Lung (tissue), 12 donors: Measurements from ENCODE around the gene GRID2. TPM values are rescaled to one million over a fixed set of nuclear protein-coding genes. Genes with fewer than 3 reads are reported as not detected.

Experiments used
- ATAC-seq: fragments of 200-7000 bp; cut with Tn5 transposase; one replicate; pipeline ENCODE4 v1.9.1; 2020; ENCODE audit warnings: moderate number of reproducible peaks; ENCODE audit not compliant: insufficient read depth, low FRiP score
- DNase-seq, 3 donors: peaks; one replicate each; pipeline ENCODE4 v3.0.0-alpha.2; 2013 to 2017
- H3K27ac ChIP-seq, 2 donors: one replicate each; pipeline ENCODE4 v1.5.1; 2013; ENCODE audit warnings: mild to moderate bottlenecking in 2 of 2, moderate library complexity in 2 of 2, control low read depth in 1 of 2, inconsistent platforms in 1 of 2, low read depth in 1 of 2, low read length in 1 of 2
- H3K27me3 ChIP-seq, 3 donors: one replicate each; pipeline ENCODE4 v1.5.1; 2013; ENCODE audit warnings: low read length in 2 of 3; ENCODE audit not compliant: control insufficient read depth in 3 of 3, insufficient read depth in 3 of 3
- H3K36me3 ChIP-seq, 4 donors: one replicate each; pipeline ENCODE4 v1.5.1; 2013; ENCODE audit warnings: low read length in 4 of 4, mild to moderate bottlenecking in 1 of 4, moderate library complexity in 1 of 4; ENCODE audit not compliant: control insufficient read depth in 4 of 4, insufficient read depth in 4 of 4
- H3K4me1 ChIP-seq, 5 donors: one replicate each; pipeline ENCODE4 v1.5.1; 2013; ENCODE audit warnings: low read length in 5 of 5, mild to moderate bottlenecking in 2 of 5, moderate library complexity in 1 of 5; ENCODE audit not compliant: control insufficient read depth in 5 of 5, insufficient read depth in 5 of 5
- H3K4me3 ChIP-seq: one replicate; pipeline ENCODE4 v1.5.1; 2013; ENCODE audit warnings: mild to moderate bottlenecking, control low read depth, moderate library complexity
- H3K9ac ChIP-seq, 2 donors: one replicate each; pipeline ENCODE4 v1.5.1; 2013; ENCODE audit warnings: low read length in 2 of 2, control low read depth in 1 of 2; ENCODE audit not compliant: insufficient read depth in 1 of 2
- H3K9me3 ChIP-seq, 4 donors: one replicate each; pipeline ENCODE4 v1.5.1; 2013; ENCODE audit warnings: low read length in 3 of 4, mild to moderate bottlenecking in 1 of 4, moderate library complexity in 1 of 4; ENCODE audit not compliant: control insufficient read depth in 4 of 4, insufficient read depth in 3 of 4
- CTCF ChIP-seq: IDR thresholded peaks from 2 replicates; pipeline ENCODE4 v1.5.1; 2012; ENCODE audit warnings: mild to moderate bottlenecking; ENCODE audit errors: control extremely low read depth, extremely low read depth
- WGBS, 2 donors: extraction: QIAGEN DNeasy Blood & Tissue Kit; methylation state at CpG; one replicate each; pipeline ENCODE4 v1.1.7; 2013; 5-methylcytosine and 5-hydroxymethylcytosine counted together
- polyA plus RNA-seq, 2 donors: library from polyadenylated mRNA; stranded (reverse); fragments of 200-250 nt; gene quantifications; one replicate each; pipeline ENCODE4 v1.2.1, GENCODE V29; 2013
- total RNA-seq, 2 donors: library from RNA; depleted of rRNA in 1 of 2; stranded (reverse); fragments of >200 nt in 1 of 2; gene quantifications; one replicate each; pipeline ENCODE4 v1.2.1, GENCODE V29; 2014 to 2021
- donor health status: control.
- donor health status: control.
- donor health status: Bipolar disorder and iron deficiency.
- donor health status: healthy.
- donor health status: DM: yes; HTN: yes; CAD: no.

The GRID2 gene
- total and polyA plus RNA-seq, 4 donors: 0.09 to 1.3 TPM; not detected in 2

- 77 to 84% methylated on average over 4 of the region's 4 CpGs for WGBS, 2 donors
- DNase-seq: no peak
Observed at GRCh38 chr4:93802045-93802444, 1498.3 kb downstream of the GRID2 start.

GRCh38 chr4:93809773-93810172 is 1506.0 kb downstream of the GRID2 start:
- ATAC-seq (no peak), DNase-seq (peak in 2 of 3 donors; percentile 34 to 45)
- H3K9me3 ChIP-seq: no peaks in the 10 kb centered on the region
- peaks cover 0 to 3% (median under 1%) of the 10 kb centered on the region in 3 donors for H3K27me3 ChIP-seq
- H3K4me1 ChIP-seq: peaks cover 0 to 2% (median 0%) of the 10 kb centered on the region in 5 donors
- no peak overlapping the region for H3K9ac ChIP-seq
- H3K27ac ChIP-seq: no peak overlapping the region
- no peak overlapping the region for H3K4me3 ChIP-seq
- no peak for TF ChIP-seq CTCF
- no peaks in the 10 kb centered on the region for H3K36me3 ChIP-seq
- WGBS, 2 donors: 74 to 91% methylated on average over 4 of the region's 4 CpGs

More at GRCh38 chr4:93802045-93802444, 1498.3 kb downstream of the GRID2 start:
- ATAC-seq: no peak
- Histone ChIP-seq H3K4me3 (no peak overlapping the region), H3K9ac (no peak overlapping the region), H3K27ac (no peak overlapping the region), H3K27me3 (peaks cover 0 to 7% (median 5%) of the 10 kb centered on the region in 3 donors), H3K9me3 (no peaks in the 10 kb centered on the region), H3K36me3 (no peaks in the 10 kb centered on the region), H3K4me1 (no peaks in the 10 kb centered on the region)
- no peak for TF ChIP-seq CTCF

GRCh38 chr4:93810340-93810992 is 1506.7 kb downstream of the GRID2 start:
- no peak overlapping the region for H3K9ac ChIP-seq
- ATAC-seq: no peak
- peaks cover 0 to 3% (median 0%) of the 10 kb centered on the region in 3 donors for H3K27me3 ChIP-seq
- H3K4me1 ChIP-seq: peaks cover 0 to 2% (median 0%) of the 10 kb centered on the region in 5 donors
- DNase-seq: peak in 2 of 3 donors; percentile 45 to 72
- H3K9me3 ChIP-seq: no peaks in the 10 kb centered on the region
- H3K27ac ChIP-seq: peak overlapping the region in 1 of 2 donors; percentile 16
- 38 to 58% methylated on average over 5 of the region's 5 CpGs for WGBS, 2 donors
- TF ChIP-seq CTCF: no peak
- no peak overlapping the region for H3K4me3 ChIP-seq
- H3K36me3 ChIP-seq: no peaks in the 10 kb centered on the region

GRCh38 chr4:93813092-93813491 is 1509.3 kb downstream of the GRID2 start:
- ATAC-seq: no peak
- Histone ChIP-seq H3K4me1 (peaks cover 0 to 2% (median 0%) of the 10 kb centered on the region in 5 donors), H3K9me3 (no peaks in the 10 kb centered on the region), H3K27ac (no peak overlapping the region), H3K4me3 (no peak overlapping the region), H3K9ac (no peak overlapping the region), H3K36me3 (no peaks in the 10 kb centered on the region), H3K27me3 (peaks cover 0 to 5% (median 0%) of the 10 kb centered on the region in 3 donors)
- DNase-seq: no peak
- 87 to 90% methylated on average over 2 of the region's 2 CpGs for WGBS, 2 donors
- TF ChIP-seq CTCF: no peak
